Loucy (cell line): ENCODE results near the gene ATF6.

Experiments
- H2AFZ ChIP-seq: fragments of 200-600 bp; sonication (generic); 2 replicates; pipeline ENCODE4 v1.6.0; 2016; ENCODE audit warnings: antibody characterized with exemption, mild to moderate bottlenecking, low read length, moderate library complexity
- H3F3A ChIP-seq: fragments of 200-600 bp; 2 replicates; pipeline ENCODE4 v1.6.0; 2016; ENCODE audit warnings: antibody characterized with exemption, low read depth, mild to moderate bottlenecking
- H3K27me3 ChIP-seq: fragments of 200-600 bp; sonication (generic); 2 replicates; pipeline ENCODE4 v1.6.1; 2014; ENCODE audit warnings: low read length, mild to moderate bottlenecking; ENCODE audit not compliant: insufficient read depth, poor library complexity, severe bottlenecking
- H3K36me3 ChIP-seq: fragments of 200-600 bp; sonication (generic); 2 replicates; pipeline ENCODE4 v1.6.1; 2016; ENCODE audit warnings: low read length; ENCODE audit not compliant: insufficient read depth
- H3K4me1 ChIP-seq: fragments of 200-600 bp; sonication (generic); 2 replicates; pipeline ENCODE4 v1.5.1; 2014; ENCODE audit warnings: low read length, mild to moderate bottlenecking; ENCODE audit not compliant: insufficient read depth, poor library complexity, severe bottlenecking
- H3K4me2 ChIP-seq: fragments of 200-600 bp; sonication (generic); 2 replicates; pipeline ENCODE4 v1.6.0; 2014; ENCODE audit warnings: antibody characterized with exemption, low read length, low read depth, mild to moderate bottlenecking; ENCODE audit not compliant: poor library complexity, severe bottlenecking
- H3K4me3 ChIP-seq: fragments of 200-600 bp; sonication (generic); 2 replicates; pipeline ENCODE4 v1.5.1; 2014; ENCODE audit warnings: low read length, mild to moderate bottlenecking, mixed read lengths; ENCODE audit not compliant: poor library complexity, severe bottlenecking
- H3K79me2 ChIP-seq: fragments of 200-600 bp; sonication (generic); 2 replicates; pipeline ENCODE4 v1.6.1; 2014; ENCODE audit warnings: low read length; ENCODE audit not compliant: insufficient read depth
- H3K9ac ChIP-seq: fragments of 200-600 bp; sonication (generic); 2 replicates; pipeline ENCODE4 v1.6.0; 2014; ENCODE audit warnings: mild to moderate bottlenecking, low read depth, low read length, moderate library complexity; ENCODE audit not compliant: poor library complexity, severe bottlenecking
- H3K9me2 ChIP-seq: fragments of 200-600 bp; sonication (generic); replicated peaks from 2 replicates; pipeline ENCODE4 v1.6.1; 2016; ENCODE audit warnings: low read depth, low read length, mixed read lengths
- H3K9me3 ChIP-seq: fragments of 200-600 bp; sonication (generic); 2 replicates; pipeline ENCODE4 v1.6.1; 2014; ENCODE audit warnings: mild to moderate bottlenecking, antibody characterized with exemption, low read length, low read depth; ENCODE audit not compliant: insufficient read depth
- H4K20me1 ChIP-seq: fragments of 200-600 bp; sonication (generic); 2 replicates; pipeline ENCODE4 v1.6.0; 2014; ENCODE audit warnings: antibody characterized with exemption, low read length, mild to moderate bottlenecking; ENCODE audit not compliant: insufficient read depth, poor library complexity, severe bottlenecking
- CTCF ChIP-seq: fragments of 200-600 bp; sonication (generic); conservative IDR thresholded peaks from 2 replicates; pipeline ENCODE4 v1.5.1; 2014; ENCODE audit warnings: mild to moderate bottlenecking, antibody characterized with exemption, low read length
- EZH2phosphoT487 ChIP-seq: fragments of 200-600 bp; IDR thresholded peaks from 2 replicates; pipeline ENCODE4 v1.6.1; 2018; ENCODE audit warnings: antibody characterized with exemption, mild to moderate bottlenecking, moderate library complexity, borderline replicate concordance

Gene ATF6

DNA sequence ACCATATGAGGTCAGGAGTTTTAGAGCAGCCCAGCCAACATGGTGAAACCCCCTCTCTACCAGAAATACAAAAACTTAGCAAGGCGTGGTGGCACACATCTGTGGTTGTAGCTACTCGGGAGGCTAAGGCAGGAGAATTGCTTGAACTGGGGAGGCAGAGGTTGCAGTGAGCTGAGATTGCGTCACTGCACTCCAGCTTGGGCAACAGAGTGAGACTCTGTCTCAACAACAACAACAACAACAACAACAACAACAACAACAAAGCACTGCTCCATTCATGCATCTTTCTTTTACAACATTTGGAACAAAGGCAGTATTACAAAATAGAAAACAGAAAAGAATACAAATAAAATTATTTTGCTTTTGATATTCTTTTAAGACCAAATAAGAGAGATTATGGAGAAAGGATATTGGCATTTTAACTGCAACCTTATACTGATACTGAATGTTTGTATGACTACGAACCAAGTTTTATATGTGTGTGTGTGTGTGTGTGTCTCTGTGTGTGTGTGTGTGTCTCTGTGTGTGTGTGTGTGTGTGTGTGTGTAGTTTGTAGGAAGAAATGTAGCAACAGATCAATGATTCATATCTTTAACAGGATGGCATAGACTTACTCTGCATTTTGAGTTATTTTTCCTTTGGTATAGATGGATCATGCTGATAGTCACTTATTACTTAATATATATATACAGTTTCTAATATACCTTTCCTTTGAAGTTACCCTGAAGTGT is 24.6 kb downstream of the ATF6 start:
- TF ChIP-seq EZH2phosphoT487 (no peak), CTCF (no peak)
- Histone ChIP-seq H3K36me3 (peaks cover 82% of the 10 kb centered on the region), H3K9me2 (no peaks in the 10 kb centered on the region), H4K20me1 (peaks cover 5% of the 10 kb centered on the region), H3K9ac (no peak overlapping the region), H3F3A (peaks cover 7% of the 10 kb centered on the region; the same call in 1 of the 2 replicates), H3K4me3 (no peak overlapping the region), H3K79me2 (peaks cover 11% of the 10 kb centered on the region; the same call in 1 of the 2 replicates), H3K27me3 (no peaks in the 10 kb centered on the region), H2AFZ (no peak overlapping the region), H3K4me2 (no peak overlapping the region), H3K4me1 (no peaks in the 10 kb centered on the region), H3K9me3 (no peaks in the 10 kb centered on the region)

- no peaks in the 10 kb centered on the region for H3K4me1 ChIP-seq
- H3K27me3 ChIP-seq, result no peaks in the 10 kb centered on the region
- H4K20me1 ChIP-seq, result peaks cover 5% of the 10 kb centered on the region
Observed at GRCh38 chr1:161791904-161792655, 26.0 kb downstream of the ATF6 start.

GRCh38 chr1:161792740-161793139 is 26.6 kb downstream of the ATF6 start:
- H4K20me1 ChIP-seq, result peaks cover 3% of the 10 kb centered on the region

More at GRCh38 chr1:161791904-161792655, 26.0 kb downstream of the ATF6 start:
- Histone ChIP-seq H3F3A (0 out of 2 replicates have a peak, but pooled peaks cover 7% of the 10 kb centered on the region), H3K9me2 (no peaks in the 10 kb centered on the region), H3K4me2 (no peak overlapping the region), H3K36me3 (peaks cover 82% of the 10 kb centered on the region), H2AFZ (no peak overlapping the region), H3K9ac (no peak overlapping the region), H3K9me3 (no peaks in the 10 kb centered on the region), H3K4me3 (no peak overlapping the region), H3K79me2 (peaks cover 7% of the 10 kb centered on the region; the same call in 1 of the 2 replicates)
- TF ChIP-seq EZH2phosphoT487, result no peak
- no peak for TF ChIP-seq CTCF

More at GRCh38 chr1:161792740-161793139, 26.6 kb downstream of the ATF6 start:
- H3K4me3 ChIP-seq, result no peak overlapping the region
- H3K9me3 ChIP-seq, result no peaks in the 10 kb centered on the region
- TF ChIP-seq EZH2phosphoT487 (no peak), CTCF (peak; percentile 72)
- no peak overlapping the region for H2AFZ ChIP-seq
- H3K4me1 ChIP-seq, result no peaks in the 10 kb centered on the region
- peaks cover 7% of the 10 kb centered on the region; the same call in 1 of the 2 replicates for H3K79me2 ChIP-seq
- no peaks in the 10 kb centered on the region for H3K9me2 ChIP-seq
- 0 out of 2 replicates have a peak, but pooled peaks cover 7% of the 10 kb centered on the region for H3F3A ChIP-seq
- no peak overlapping the region for H3K4me2 ChIP-seq
- H3K27me3 ChIP-seq, result no peaks in the 10 kb centered on the region
- no peak overlapping the region for H3K9ac ChIP-seq
- H3K36me3 ChIP-seq, result peaks cover 82% of the 10 kb centered on the region
